GM12892 (cell line): ENCODE data around the gene LCE7A.

Experiments used
- POLR2A ChIP-seq: IDR thresholded peaks from 2 replicates; pipeline ENCODE4 v1.6.1; 2011; ENCODE audit warnings: low read depth, low read length, control low read depth
- POLR2AphosphoS5 ChIP-seq: IDR thresholded peaks from 2 replicates; pipeline ENCODE4 v1.6.1; 2011; ENCODE audit warnings: low read depth, low read length, control low read depth
- TAF1 ChIP-seq: IDR thresholded peaks from 2 replicates; pipeline ENCODE4 v1.6.1; 2011; ENCODE audit warnings: low read depth, mild to moderate bottlenecking, control low read depth, low read length, borderline replicate concordance

GRCh38 chr1:152869808-152870419 lies 10.1 kb downstream of the LCE7A start:
- no peak for TF ChIP-seq POLR2AphosphoS5
- TF ChIP-seq POLR2A, result no peak
- TF ChIP-seq TAF1, result no peak
